CMK (cell line): ENCODE data around the gene SLC39A11.

Source experiments
- DNase-seq: peaks from one replicate; pipeline ENCODE4 v3.0.0-alpha.2; 2010; ENCODE audit warnings: low read depth

SLC39A11 gene

DNA sequence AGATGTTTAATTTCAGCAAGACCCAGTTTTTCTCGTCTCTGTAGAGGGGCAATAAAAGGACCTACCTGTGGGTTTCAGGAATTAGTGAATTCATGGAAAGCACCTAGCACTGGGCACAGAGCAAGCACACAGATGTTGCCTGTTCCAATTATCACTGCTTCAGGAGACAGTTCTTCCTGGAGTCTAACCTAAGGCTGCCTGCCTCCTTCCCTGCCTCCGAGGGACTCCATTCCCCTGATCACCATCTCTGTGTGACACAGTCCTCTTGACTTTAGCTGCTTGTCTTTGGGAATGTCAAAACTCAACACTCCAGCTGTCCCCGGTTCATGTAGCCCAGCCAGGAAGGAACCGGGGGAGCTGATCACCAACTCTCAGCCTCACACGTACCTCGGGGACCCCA lies 474.9 kb downstream of the SLC39A11 start:
- DNase-seq = no peak

- DNase-seq = no peak
These were observed 476.0 kb downstream of the SLC39A11 start for GRCh38 chr17:72616447-72616846.

GRCh38 chr17:72615627-72615991 lies 476.9 kb downstream of the SLC39A11 start:
- DNase-seq = no peak

DNA sequence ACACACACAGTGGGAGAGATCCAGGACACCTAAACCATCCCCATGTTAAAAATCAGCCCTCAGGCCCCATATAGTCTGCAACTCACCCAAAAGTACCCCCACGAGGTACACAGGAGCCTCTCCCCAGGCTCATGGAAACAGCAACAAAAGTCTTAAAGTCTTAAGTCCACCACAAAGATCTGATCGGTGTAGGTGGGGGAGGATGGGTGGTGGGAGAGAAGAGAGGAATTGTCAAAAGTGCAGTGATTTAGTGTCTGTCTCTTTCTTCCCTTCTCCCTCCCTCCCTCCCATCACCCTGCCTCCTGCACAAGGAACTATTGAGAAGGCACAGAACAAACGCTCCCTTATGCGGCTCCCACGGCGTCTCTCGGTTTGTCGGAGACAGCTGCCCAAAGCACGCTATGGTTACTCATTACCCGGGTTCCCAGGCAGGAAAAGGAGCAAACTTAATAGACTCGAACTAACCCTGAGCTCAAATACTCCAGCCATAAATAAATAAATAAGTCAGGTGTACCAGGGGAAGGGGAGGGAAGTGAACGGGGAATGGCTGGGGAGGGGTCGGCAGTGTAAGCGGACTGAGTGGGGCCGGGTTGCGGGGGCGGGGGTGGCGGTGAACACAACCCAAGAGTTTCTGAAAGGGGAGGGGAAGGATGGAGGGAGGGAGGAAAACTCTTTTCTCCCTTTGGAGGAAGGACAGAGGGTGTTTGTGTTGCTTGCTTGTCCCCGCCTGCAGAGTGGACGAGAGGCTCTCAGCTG lies 477.4 kb downstream of the SLC39A11 start:
- DNase-seq = no peak

DNA sequence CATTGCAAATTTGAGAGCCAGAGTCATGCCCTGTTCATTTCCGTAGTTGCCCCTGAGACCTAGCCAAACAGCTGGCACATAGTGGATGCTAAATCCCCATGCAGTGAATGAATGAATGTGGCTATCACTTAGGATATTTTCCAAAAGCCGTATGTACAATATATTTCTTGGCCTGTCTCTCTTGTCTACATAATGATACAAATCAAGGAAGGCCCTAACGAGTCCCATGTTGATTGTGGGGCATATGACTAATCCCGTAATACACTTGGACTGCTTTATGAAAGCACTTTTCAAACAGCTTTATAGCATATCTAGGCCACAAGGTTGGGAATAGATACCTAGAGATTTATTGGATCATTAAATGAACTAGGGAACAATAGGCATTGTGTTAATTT lies 478.0 kb downstream of the SLC39A11 start:
- DNase-seq = no peak

- peak; percentile 24 for DNase-seq
These were observed 478.6 kb downstream of the SLC39A11 start for GRCh38 chr17:72613806-72614292.

GRCh38 chr17:72613396-72613795 lies 479.1 kb downstream of the SLC39A11 start:
- no peak for DNase-seq

DNA sequence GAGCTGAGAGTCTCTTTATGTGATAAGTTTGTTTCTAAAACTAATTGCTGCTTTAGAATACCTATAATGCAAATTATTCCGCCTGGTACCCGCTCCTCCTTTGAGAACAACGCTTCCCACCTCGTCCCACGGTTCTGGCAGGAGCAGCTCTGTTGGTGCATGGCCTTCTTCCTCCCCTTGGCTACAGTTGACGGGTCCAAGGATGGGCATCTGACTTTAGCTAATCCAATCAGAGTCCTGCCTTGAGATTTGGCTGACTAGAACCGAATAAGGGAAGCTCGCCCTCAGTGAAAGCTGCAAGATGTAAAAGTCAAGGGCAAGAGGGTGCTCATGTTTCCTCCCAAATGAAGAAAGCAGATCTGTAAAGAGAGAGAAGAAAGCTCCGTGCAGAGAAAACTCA lies 481.3 kb downstream of the SLC39A11 start:
- DNase-seq = no peak

DNA sequence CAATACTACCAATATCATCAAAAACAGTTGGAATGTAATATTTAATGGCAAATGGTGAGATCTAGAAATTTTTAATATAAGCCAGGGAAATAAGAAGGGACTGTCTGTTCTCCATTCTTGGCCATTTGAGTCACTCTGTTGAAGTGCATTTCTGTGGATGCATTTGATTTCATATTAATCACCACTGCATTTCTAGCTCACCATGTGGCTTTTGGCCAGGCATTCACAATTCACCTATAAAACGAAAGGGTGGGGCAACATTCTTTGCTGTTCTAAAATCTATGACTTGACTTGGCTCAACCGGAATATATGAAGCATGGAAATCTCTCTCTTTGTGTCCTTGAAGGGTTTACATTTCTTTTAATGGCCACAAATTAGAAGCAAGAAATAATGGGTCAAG lies 483.0 kb downstream of the SLC39A11 start:
- no peak for DNase-seq

DNA sequence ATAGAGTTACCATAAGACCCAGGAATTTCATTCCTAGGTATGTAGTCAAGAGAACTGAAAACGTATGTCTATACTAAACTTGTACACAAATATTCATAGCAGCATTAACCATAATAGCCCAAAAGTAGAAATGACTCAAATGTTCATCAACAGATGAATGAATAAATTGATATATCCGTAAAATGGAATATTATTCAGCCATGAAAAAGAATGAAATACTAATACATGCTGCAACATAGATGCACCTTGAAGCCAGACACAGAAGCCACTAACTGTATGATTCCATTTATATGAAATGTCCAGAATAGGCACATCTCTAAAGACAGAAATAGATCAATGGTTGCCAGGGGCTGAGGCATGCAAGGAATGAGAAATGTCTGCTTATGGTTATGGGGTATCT lies 484.1 kb downstream of the SLC39A11 start:
- DNase-seq = no peak

GRCh38 chr17:72606656-72607055 lies 485.8 kb downstream of the SLC39A11 start:
- no peak for DNase-seq

DNA sequence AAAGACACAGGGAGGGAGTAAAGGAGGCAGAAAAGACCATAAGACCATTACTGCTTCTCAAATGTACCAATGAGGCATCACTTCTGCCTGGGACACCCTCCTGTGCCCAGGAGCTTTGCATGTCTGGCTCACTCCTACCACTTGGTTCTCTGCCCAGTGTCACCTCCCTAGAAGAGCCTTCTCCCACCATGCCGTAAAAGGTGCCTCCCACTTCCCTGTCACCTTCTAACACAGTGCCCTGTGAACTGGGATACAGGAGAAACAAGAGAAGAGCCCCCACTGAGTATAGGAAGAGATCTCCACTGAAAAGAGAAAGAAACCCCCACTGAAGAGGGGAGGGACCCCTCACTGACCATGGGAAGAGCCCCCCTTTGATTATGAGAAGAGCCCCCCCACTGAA lies 486.9 kb downstream of the SLC39A11 start:
- DNase-seq = no peak

DNA sequence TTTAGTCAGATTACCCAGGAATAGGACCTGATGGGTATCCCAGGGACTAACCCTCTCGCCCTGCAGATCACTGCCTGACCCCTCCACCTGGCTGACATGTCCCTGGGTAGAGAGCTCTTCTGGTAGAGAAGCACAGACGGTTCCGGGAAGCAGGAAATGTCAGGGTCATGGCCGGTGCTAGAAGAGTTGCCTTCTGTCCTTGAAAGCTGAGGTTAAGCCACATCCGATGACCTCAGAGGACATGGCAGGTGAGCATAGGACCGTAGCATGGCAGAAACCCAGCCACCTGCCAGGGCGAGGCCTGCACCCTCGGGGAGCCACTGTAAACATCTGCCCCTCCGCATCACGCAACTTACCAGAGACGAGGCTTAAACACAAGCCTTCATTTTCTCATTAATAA lies 488.0 kb downstream of the SLC39A11 start:
- DNase-seq = no peak

GRCh38 chr17:72603420-72604242 lies 488.9 kb downstream of the SLC39A11 start:
- no peak for DNase-seq

DNA sequence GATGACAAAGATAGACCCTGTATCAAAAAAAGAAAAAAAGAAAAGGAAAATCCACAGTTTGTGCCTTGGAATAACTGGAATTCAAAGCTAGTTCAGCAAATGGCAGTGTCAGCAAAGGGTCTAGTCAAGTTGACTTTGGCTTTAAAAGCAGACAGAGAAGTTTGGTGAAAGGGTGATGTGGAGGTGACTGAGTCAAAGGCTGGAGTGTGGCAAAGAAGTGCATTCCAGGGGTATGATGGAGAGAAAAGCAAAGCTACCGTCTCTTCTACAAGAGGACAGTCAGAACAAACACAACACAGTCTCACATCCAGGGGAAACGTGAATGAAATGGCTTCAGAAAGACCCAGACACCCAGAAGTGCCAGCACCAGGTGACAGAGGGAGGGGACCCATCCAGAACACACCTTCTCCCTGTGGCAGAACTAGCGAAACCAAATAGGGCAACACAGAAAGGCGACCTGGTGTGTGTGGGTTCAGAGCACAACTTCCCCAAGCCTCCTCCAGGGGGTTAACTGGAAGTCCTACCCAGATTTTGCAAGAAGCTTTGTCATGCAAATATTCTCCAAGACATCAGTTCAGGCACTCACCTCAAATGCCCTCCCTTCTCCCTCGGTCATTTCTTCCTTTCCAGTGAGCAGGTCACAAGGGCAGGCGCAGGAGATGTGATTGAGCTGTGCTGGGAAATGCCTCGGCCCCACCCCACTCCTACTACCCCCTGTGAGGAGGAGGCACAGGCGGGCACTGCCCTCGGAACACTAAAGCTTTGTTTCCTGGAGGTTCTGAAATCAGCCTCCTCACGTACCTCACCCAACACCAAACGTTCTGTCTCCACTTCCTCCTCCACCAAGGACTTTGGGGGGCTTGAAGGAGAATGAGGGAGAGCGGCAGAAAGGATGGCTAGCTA lies 489.7 kb downstream of the SLC39A11 start:
- no peak for DNase-seq

DNA sequence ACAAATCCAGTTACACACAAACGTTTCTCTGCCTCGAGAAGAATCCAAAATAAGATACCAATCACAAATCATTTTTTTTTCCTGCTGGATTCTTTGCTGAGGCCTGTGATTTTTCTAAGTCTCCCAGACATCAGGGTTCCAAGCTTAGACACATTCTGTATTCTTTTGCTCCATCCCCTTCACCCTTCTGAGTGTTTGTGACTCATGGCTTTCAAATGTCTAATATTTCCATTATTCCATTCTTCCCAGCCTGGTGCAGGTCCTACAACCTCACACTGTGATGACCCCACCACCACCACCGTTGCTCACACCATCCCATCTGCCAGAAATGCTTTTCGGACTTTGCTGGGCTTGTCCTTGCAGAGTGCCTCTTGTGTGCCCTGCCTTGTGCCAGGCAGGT lies 491.6 kb downstream of the SLC39A11 start:
- no peak for DNase-seq

- DNase-seq = no peak
These were observed 492.6 kb downstream of the SLC39A11 start for GRCh38 chr17:72599891-72600290.

DNA sequence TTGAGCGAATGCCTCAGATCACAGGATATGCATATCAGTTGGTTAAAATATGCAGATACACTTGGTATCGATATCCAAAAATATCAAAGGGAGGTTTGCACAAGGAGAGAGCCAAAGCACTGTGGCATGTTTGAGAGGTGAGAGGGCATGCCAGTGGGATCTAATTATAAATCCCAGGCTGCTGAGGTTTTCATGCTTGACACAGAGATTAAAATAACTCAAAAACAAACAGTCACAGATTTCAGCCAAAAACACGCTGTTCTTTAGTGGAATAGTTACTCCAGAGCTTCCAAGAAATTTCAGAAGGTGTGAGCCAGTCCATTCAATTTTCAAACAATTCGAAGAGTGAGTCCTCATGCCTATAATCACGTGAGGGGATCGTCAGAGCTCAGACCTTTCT lies 493.8 kb downstream of the SLC39A11 start:
- DNase-seq = no peak

DNA sequence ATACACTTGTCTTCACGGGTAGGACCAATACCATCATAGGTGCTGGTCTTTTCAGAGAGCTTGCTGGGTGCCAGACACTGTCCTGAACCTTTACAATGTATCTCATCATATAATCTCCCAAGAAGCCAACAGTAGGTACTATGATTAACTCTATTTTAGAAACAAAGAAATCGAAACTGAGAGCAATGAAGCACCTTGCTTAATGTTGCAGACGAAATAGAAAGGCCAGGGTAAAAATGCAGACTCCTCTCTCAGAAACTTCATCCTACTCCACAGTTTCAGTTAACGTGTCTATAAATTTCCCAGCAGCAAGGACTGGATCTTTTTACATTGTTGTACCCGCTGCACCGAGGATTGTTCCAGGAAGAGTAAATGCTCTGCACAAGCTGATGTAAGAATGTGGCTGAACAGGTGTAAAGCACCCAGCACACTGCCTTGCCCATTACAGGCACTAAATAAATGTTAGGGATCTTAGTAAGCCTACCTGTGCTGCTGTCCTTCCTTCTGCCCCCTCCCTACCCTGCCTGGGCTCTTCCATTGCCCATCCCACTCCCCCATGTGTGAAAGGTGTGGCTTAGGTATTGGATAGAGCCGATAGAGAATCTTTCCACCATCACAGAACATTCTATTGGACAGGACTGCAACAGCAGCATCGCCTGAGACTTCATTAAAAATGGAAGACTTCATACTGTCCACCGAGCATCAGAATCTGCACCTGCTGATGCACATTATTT lies 495.0 kb downstream of the SLC39A11 start:
- no peak for DNase-seq
